Transverse colon (tissue), 4 donors: Measurements from ENCODE around the gene TPP2. TPM values are rescaled to one million over a fixed set of nuclear protein-coding genes. Genes with fewer than 3 reads are reported as not detected.

Source experiments
- DNase-seq: peaks from one replicate; pipeline ENCODE4 v3.0.0-alpha.2; 2019
- H3K27ac ChIP-seq, 4 donors: fragments of 200-600 bp; sonication (generic); 2 replicates each; pipeline ENCODE4 v1.5.1; 2016 to 2018; ENCODE audit warnings: inconsistent platforms in 4 of 4
- H3K27me3 ChIP-seq: fragments of 200-600 bp; sonication (generic); 2 replicates; pipeline ENCODE4 v1.5.1; 2017; ENCODE audit warnings: inconsistent platforms
- H3K36me3 ChIP-seq, 4 donors: fragments of 200-600 bp; sonication (generic); 2 replicates each; pipeline ENCODE4 v1.5.1; 2017 to 2019; ENCODE audit warnings: inconsistent platforms in 4 of 4
- H3K4me1 ChIP-seq, 4 donors: fragments of 200-600 bp; sonication (generic); 2 replicates each; pipeline ENCODE4 v1.5.1; 2017 to 2020; ENCODE audit warnings: inconsistent platforms in 4 of 4
- H3K4me3 ChIP-seq, 4 donors: fragments of 200-600 bp; sonication (generic); 1 replicate in 1 of 4; 2 replicates in 3 of 4; pipeline versions ENCODE4 v1.5.1 to v1.6.1; 2017 to 2019; ENCODE audit warnings: inconsistent platforms in 4 of 4
- H3K9me3 ChIP-seq, 2 donors: fragments of 200-600 bp; sonication (generic); 2 replicates each; pipeline ENCODE4 v1.5.1; 2017 to 2019; ENCODE audit warnings: inconsistent platforms in 2 of 2
- CTCF ChIP-seq, 5 experiments: fragments of 200-600 bp in 3 of 5; fragments of 450-650 bp in 2 of 5; sonication (generic) in 3 of 5; IDR thresholded peaks; 1 replicate in 2 of 5; 2 replicates in 3 of 5; pipeline ENCODE4 v1.5.1; 2016 to 2017; ENCODE audit warnings: antibody characterized with exemption in 5 of 5, inconsistent platforms in 3 of 5, mild to moderate bottlenecking in 2 of 5, moderate library complexity in 1 of 5
- EP300 ChIP-seq: sonication (generic); formaldehyde crosslinking; IDR thresholded peaks from one replicate; pipeline ENCODE4 v1.6.1; 2017; ENCODE audit warnings: antibody characterized with exemption, low read depth
- POLR2A ChIP-seq: fragments of 450-650 bp; IDR thresholded peaks from one replicate; pipeline ENCODE4 v1.6.1; 2016; ENCODE audit warnings: antibody characterized with exemption, mild to moderate bottlenecking, moderate library complexity
- POLR2AphosphoS5 ChIP-seq, 3 donors: sonication (generic); formaldehyde crosslinking; IDR thresholded peaks; one replicate each; pipeline ENCODE4 v1.6.1; 2016; ENCODE audit warnings: antibody characterized with exemption in 3 of 3
- WGBS, 2 donors: methylation state at CpG; one replicate each; pipeline ENCODE4 v1.1.5; 2018; ENCODE audit warnings: low coverage in 1 of 2; 5-methylcytosine and 5-hydroxymethylcytosine counted together
- in situ Hi-C, 4 donors: fragments of 200-750 bp; cut with MboI; loops; one replicate each; pipeline versions ENCODE4 v1.15.0 to v1.15.1; 2017; ENCODE audit warnings: low sequenced_read_pairs in 3 of 4, low pct_ligation_motif_present in 1 of 4, low pct_unique_long_range_greater_than_20kb in 1 of 4
- intact Hi-C: fragments of 100-400 bp; cut with DNase I; formaldehyde crosslinking; loops from one replicate; pipeline ENCODE4 v1.15.1; 2023; ENCODE audit warnings: low total_unique reads
- total RNA-seq, 4 donors: library from RNA; depleted of rRNA; stranded (reverse); fragments of >200 nt; gene quantifications; one replicate each; pipeline ENCODE4 v1.1.0, GENCODE V29; 2016

TPP2 gene
- total RNA-seq, 4 donors from 2014 or later, result 19.1 to 47.8 (median 30.3) TPM

DNA sequence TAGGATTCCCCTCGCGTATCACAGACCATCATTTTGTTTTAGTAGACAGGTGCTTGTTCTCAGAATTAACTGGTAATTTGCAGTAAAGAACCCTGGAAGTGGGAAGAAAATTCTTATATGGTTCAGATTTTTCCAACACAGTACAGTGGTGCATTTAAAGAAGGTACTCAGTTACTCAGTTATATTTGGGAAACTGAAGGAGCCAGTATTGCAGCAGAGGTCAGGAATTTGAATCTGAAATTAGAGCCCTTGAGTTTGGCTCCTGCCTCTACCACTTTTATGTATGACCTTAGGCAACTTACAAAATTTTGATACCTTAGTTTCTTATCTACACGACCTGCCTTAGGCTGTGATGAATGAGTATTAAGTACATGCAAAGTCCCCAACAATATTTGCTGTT is 78.3 kb downstream of the TPP2 start:
- no peak for TF ChIP-seq POLR2A
- no peak for TF ChIP-seq EP300
- TF ChIP-seq POLR2AphosphoS5 (IDR thresholded peaks at IDR 0.05), result no peak
- TF ChIP-seq CTCF (IDR thresholded peaks at IDR 0.05), result no peak
- Histone ChIP-seq H3K27ac (no peak overlapping the region), H3K27me3 (no peaks in the 10 kb centered on the region), H3K36me3 (peaks cover 0 to 27% (median 4%) of the 10 kb centered on the region in 4 donors), H3K4me3 (no peak overlapping the region), H3K9me3 (no peaks in the 10 kb centered on the region), H3K4me1 (no peaks in the 10 kb centered on the region)
- intact Hi-C loops (no loop called here), in situ Hi-C loops (no loop called here)
- WGBS, 2 donors, result 79 to 81% methylated on average over 3 of the region's 3 CpGs
- no peak for DNase-seq

DNA sequence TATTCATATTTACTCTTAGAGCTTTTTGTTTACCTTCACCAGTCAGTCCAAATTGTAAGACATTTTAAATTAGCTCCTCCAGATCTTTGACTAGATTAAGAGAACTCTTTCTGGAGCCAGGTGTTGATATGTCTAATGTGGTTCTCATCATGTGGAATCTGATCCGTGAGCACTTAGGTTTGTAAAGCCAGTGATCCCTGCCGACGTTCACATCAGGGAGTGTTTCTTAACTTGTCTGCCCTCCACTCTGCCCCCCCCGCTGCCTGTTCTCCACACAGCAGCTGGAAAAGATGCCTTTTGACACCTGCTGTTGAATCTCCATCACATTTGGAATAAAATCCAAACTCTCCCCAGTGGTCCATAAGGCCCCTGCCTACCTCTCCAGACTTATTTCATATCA is 80.3 kb downstream of the TPP2 start:
- WGBS, 2 donors, result 83 to 94% methylated on average over 3 to 4 of the region's 4 CpGs
- Histone ChIP-seq H3K36me3 (peaks cover 0 to 27% (median 4%) of the 10 kb centered on the region in 4 donors), H3K4me3 (no peak overlapping the region), H3K27me3 (no peaks in the 10 kb centered on the region), H3K9me3 (no peaks in the 10 kb centered on the region), H3K27ac (no peak overlapping the region), H3K4me1 (no peaks in the 10 kb centered on the region)
- intact Hi-C loops (no loop called here), in situ Hi-C loops (no loop called here)
- TF ChIP-seq CTCF (IDR thresholded peaks at IDR 0.05), result no peak
- TF ChIP-seq POLR2A, result no peak
- no peak for TF ChIP-seq POLR2AphosphoS5 (IDR thresholded peaks at IDR 0.05)
- no peak for TF ChIP-seq EP300
- DNase-seq, result no peak

GRCh38 chr13:102678339-102679107 is 81.7 kb downstream of the TPP2 start:
- TF ChIP-seq POLR2AphosphoS5 (IDR thresholded peaks at IDR 0.05) (no peak), POLR2A (no peak), EP300 (no peak), CTCF (IDR thresholded peaks at IDR 0.05) (no peak)
- no peak for DNase-seq
- H3K9me3 ChIP-seq, result no peaks in the 10 kb centered on the region
- 88 to 91% methylated on average over 5 of the region's 5 CpGs for WGBS, 2 donors
- intact Hi-C loops (no loop called here), in situ Hi-C loops (no loop called here)
- H3K36me3 ChIP-seq, result peaks cover 0 to 27% (median 4%) of the 10 kb centered on the region in 4 donors
- H3K4me1 ChIP-seq, result no peaks in the 10 kb centered on the region
- no peaks in the 10 kb centered on the region for H3K27me3 ChIP-seq
- H3K27ac ChIP-seq, result no peak overlapping the region
- no peak overlapping the region for H3K4me3 ChIP-seq

- H3K9me3 ChIP-seq, result no peaks in the 10 kb centered on the region
- intact Hi-C loops, result no loop called here
- no peak for TF ChIP-seq EP300
- peak in 2 of 3 donors; percentile 16 to 49 for TF ChIP-seq POLR2AphosphoS5 (IDR thresholded peaks at IDR 0.05)
- TF ChIP-seq POLR2A, result no peak
- H3K27me3 ChIP-seq, result no peaks in the 10 kb centered on the region
- H3K4me3 ChIP-seq, result no peak overlapping the region
- in situ Hi-C loops, result no loop called here
- 51 to 60% methylated on average over 3 of the region's 3 CpGs for WGBS, 2 donors
- DNase-seq, result peak; percentile 22
- peaks cover 0 to 17% (median 3%) of the 10 kb centered on the region in 4 donors for H3K36me3 ChIP-seq
- H3K27ac ChIP-seq, result peak overlapping the region in 2 of 4 donors; percentile 2 to 7
- H3K4me1 ChIP-seq, result no peaks in the 10 kb centered on the region
These were observed 82.8 kb downstream of the TPP2 start for GRCh38 chr13:102679449-102680132.
